Glutamatergic neuron (in vitro differentiated cells): Measurements from ENCODE around the gene RAF1. TPM values are rescaled to one million over a fixed set of nuclear protein-coding genes. Genes with fewer than 3 reads are reported as not detected.
"Not testable (repeated sequence)": the region's sequence is repeated elsewhere in the genome, so short reads cannot be mapped to it uniquely, and the experiment has no call there.

ENCODE experiments used
- DNase-seq: peaks from one replicate; pipeline ENCODE4 v3.0.0; 2022
- H3K27ac Mint-ChIP-seq: one replicate; pipeline ENCODE4 v1.8.0; 2020; ENCODE audit warnings: mild to moderate bottlenecking, mixed read lengths, inconsistent platforms; ENCODE audit not compliant: unreplicated experiment
- H3K27me3 Mint-ChIP-seq: one replicate; pipeline ENCODE4 v1.8.0; 2020; ENCODE audit warnings: mild to moderate bottlenecking, moderate library complexity, mixed read lengths, inconsistent platforms; ENCODE audit not compliant: unreplicated experiment
- H3K36me3 Mint-ChIP-seq: one replicate; pipeline ENCODE4 v1.8.0; 2020; ENCODE audit warnings: mild to moderate bottlenecking, mixed read lengths, inconsistent platforms; ENCODE audit not compliant: unreplicated experiment
- H3K4me1 Mint-ChIP-seq: one replicate; pipeline ENCODE4 v1.8.0; 2020; ENCODE audit warnings: mild to moderate bottlenecking, low read depth, mixed read lengths, inconsistent platforms; ENCODE audit not compliant: unreplicated experiment
- H3K4me3 Mint-ChIP-seq: one replicate; pipeline ENCODE4 v1.8.0; 2020; ENCODE audit warnings: mild to moderate bottlenecking, mixed read lengths, inconsistent platforms; ENCODE audit not compliant: unreplicated experiment
- H3K9me3 Mint-ChIP-seq: one replicate; pipeline ENCODE4 v1.8.0; 2020; ENCODE audit warnings: mild to moderate bottlenecking, moderate library complexity, mixed read lengths, inconsistent platforms; ENCODE audit not compliant: unreplicated experiment
- CTCF ChIP-seq: fragments of 200-600 bp; sonication (generic); IDR thresholded peaks from one replicate; pipeline ENCODE4 v1.5.0; 2021; ENCODE audit not compliant: partially characterized antibody, unreplicated experiment
- total RNA-seq: library from RNA; stranded (reverse); fragmentation: NEBNext Ultra II Directional; extraction: Animal tissue kit (Norgen Biotek cat#: 25700); gene quantifications from one replicate; pipeline ENCODE4 v1.2.1, GENCODE V29; 2021; ENCODE audit not compliant: unreplicated experiment

RAF1 gene
- total RNA-seq, 1 donor from 2014 or later = 185 TPM

GRCh38 chr3:12677616-12678015 lies 13.7 kb upstream of the RAF1 start:
- TF ChIP-seq CTCF = no peak
- H3K36me3 Mint-ChIP-seq = peaks cover 14% of the 10 kb centered on the region
- peaks cover 12% of the 10 kb centered on the region for H3K9me3 Mint-ChIP-seq
- no peak for DNase-seq
- H3K4me1 Mint-ChIP-seq = peaks cover 4% of the 10 kb centered on the region
- no peak overlapping the region for H3K27ac Mint-ChIP-seq
- H3K4me3 Mint-ChIP-seq = no peak overlapping the region
- peaks cover 3% of the 10 kb centered on the region for H3K27me3 Mint-ChIP-seq

GRCh38 chr3:12675115-12675810 lies 11.3 kb upstream of the RAF1 start:
- no peak overlapping the region for H3K27ac Mint-ChIP-seq
- no peak for TF ChIP-seq CTCF
- H3K27me3 Mint-ChIP-seq = peaks cover 4% of the 10 kb centered on the region
- H3K4me3 Mint-ChIP-seq = no peak overlapping the region
- H3K36me3 Mint-ChIP-seq = peaks cover 14% of the 10 kb centered on the region
- peaks cover 8% of the 10 kb centered on the region for H3K9me3 Mint-ChIP-seq
- H3K4me1 Mint-ChIP-seq = no peaks in the 10 kb centered on the region
- no peak for DNase-seq

GRCh38 chr3:12673956-12674736 lies 10.2 kb upstream of the RAF1 start:
- not testable (repeated sequence) for H3K27ac Mint-ChIP-seq, H3K9me3 Mint-ChIP-seq, H3K4me3 Mint-ChIP-seq, H3K4me1 Mint-ChIP-seq, H3K27me3 Mint-ChIP-seq, DNase-seq
- peaks cover 14% of the 10 kb centered on the region for H3K36me3 Mint-ChIP-seq

- TF ChIP-seq CTCF = no peak
- no peak overlapping the region for H3K27ac Mint-ChIP-seq
- H3K9me3 Mint-ChIP-seq = peaks cover 8% of the 10 kb centered on the region
- peaks cover 6% of the 10 kb centered on the region for H3K27me3 Mint-ChIP-seq
- no peak overlapping the region for H3K4me3 Mint-ChIP-seq
- H3K4me1 Mint-ChIP-seq = no peaks in the 10 kb centered on the region
- no peak for DNase-seq
- peaks cover 14% of the 10 kb centered on the region for H3K36me3 Mint-ChIP-seq
Measured at GRCh38 chr3:12671120-12671450, 7.2 kb upstream of the RAF1 start.

- no peak for DNase-seq
- no peaks in the 10 kb centered on the region for H3K4me1 Mint-ChIP-seq
- peaks cover 12% of the 10 kb centered on the region for H3K36me3 Mint-ChIP-seq
- H3K4me3 Mint-ChIP-seq = no peak overlapping the region
- no peak overlapping the region for H3K27ac Mint-ChIP-seq
- H3K27me3 Mint-ChIP-seq = peaks cover 4% of the 10 kb centered on the region
- peaks cover 6% of the 10 kb centered on the region for H3K9me3 Mint-ChIP-seq
- no peak for TF ChIP-seq CTCF
Measured at GRCh38 chr3:12670365-12671119, 6.6 kb upstream of the RAF1 start.
